Measurements from ENCODE around the gene SPEM1. TPM values are rescaled to one million over a fixed set of nuclear protein-coding genes. Genes with fewer than 3 reads are reported as not detected.

The SPEM1 gene
- total and polyA plus RNA-seq, 2 experiments from 2014 or later, result not detected

DNA sequence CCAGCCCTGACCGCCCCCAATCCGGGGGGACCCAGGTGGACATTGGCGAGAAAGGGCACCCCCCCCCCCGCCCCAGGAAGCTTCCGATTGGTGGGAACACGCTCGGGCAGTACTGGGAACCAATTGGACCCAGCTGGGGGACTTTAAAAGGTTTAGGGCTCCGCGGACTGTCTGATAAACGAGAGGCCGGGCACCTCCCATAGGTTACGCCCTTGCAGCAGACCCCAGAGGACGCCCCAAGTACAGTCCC is 16.5 kb upstream of the SPEM1 start:
- Histone ChIP-seq H3K27me3 (no peaks in the 10 kb centered on the region), H3K4me2 (peak overlapping the region; percentile 86), H4K20me1 (ENCODE audit: insufficient read depth, poor library complexity, severe bottlenecking) (no peaks in the 10 kb centered on the region), H3K36me3 (replicated peaks; ENCODE audit: insufficient read depth, low read depth) (no peaks in the 10 kb centered on the region), H3K9me2 (replicated peaks; ENCODE audit: insufficient read depth) (no peaks in the 10 kb centered on the region), H3K9me3 (ENCODE audit: low read depth) (no peaks in the 10 kb centered on the region), H3K4me3 (peak overlapping the region; percentile 32), H3K27ac (peak overlapping the region; percentile 92), H3K4me1 (ENCODE audit: insufficient read depth) (peaks cover 9% of the 10 kb centered on the region), H3K79me2 (peaks cover 19% of the 10 kb centered on the region), H2AFZ (peak overlapping the region; percentile 2)
- TF ChIP-seq EZH2phosphoT487 (IDR thresholded peaks at IDR 0.05; ENCODE audit: low read depth, severe bottlenecking, unreplicated experiment) (no peak), EZH2 (IDR thresholded peaks at IDR 0.05; ENCODE audit: borderline replicate concordance) (no peak)
- TF ChIP-seq, protein P1, sequence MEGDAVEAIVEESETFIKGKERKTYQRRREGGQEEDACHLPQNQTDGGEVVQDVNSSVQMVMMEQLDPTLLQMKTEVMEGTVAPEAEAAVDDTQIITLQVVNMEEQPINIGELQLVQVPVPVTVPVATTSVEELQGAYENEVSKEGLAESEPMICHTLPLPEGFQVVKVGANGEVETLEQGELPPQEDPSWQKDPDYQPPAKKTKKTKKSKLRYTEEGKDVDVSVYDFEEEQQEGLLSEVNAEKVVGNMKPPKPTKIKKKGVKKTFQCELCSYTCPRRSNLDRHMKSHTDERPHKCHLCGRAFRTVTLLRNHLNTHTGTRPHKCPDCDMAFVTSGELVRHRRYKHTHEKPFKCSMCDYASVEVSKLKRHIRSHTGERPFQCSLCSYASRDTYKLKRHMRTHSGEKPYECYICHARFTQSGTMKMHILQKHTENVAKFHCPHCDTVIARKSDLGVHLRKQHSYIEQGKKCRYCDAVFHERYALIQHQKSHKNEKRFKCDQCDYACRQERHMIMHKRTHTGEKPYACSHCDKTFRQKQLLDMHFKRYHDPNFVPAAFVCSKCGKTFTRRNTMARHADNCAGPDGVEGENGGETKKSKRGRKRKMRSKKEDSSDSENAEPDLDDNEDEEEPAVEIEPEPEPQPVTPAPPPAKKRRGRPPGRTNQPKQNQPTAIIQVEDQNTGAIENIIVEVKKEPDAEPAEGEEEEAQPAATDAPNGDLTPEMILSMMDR (IDR thresholded peaks at IDR 0.05; ENCODE audit: poor library complexity), result no peak
- no peak for DNase-seq (ENCODE audit: low spot score)
- WGBS (ENCODE audit: low lambda C conversion rate, missing lambda C conversion rate), result 0% methylated on average over 9 of the region's 13 CpGs

DNA sequence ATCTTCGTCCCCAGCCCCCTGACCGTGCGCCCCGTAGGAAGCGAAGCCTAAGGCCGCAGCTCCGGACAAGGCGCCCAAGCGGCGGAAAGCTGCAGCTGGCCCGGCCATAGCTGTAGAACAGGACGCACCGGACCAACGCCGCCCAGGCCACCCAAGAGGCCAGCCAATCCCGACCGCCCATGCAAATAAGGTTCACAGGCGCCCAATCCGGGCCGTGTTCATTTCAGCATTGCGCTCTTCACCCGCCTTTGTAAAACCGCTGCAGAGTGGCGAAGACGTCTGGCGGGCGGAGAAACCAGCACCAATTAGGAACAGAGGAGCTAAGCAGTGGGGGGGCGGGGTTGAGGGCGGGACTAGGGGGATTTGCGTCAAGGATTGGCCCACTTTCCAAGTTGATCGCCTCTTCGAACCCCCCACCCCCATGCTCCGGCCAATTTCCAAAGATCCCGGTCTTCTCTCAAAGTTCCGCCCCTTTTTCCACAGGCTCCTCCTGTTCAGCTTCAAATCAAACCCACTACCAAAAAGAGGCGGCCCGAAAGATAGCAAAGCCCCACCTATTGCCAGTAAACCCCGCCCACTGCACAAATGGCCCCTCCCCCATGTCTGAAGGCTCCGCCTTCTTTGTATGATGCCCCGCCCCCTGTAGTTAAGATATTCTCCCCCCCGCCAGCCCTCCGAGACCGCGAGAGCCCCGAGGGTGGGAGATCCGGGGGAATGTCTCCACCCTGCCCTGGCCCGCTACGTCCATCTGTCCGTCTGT is 16.0 kb upstream of the SPEM1 start, which contains the start of gene TMEM256:
Gene TMEM256 (minus strand): TSS at position 121 of the 760 bp plus-strand sequence. CDS start 13 bp downstream, at position 108.
- Histone ChIP-seq H3K4me2 (peak within 1 kb of the TSS; percentile 97), H2AFZ (peak within 1 kb of the TSS; percentile 23), H3K27me3 (no peaks in the 10 kb centered on the region), H3K4me3 (peak within 1 kb of the TSS; percentile 50), H3K4me1 (ENCODE audit: insufficient read depth) (peaks cover 9% of the 10 kb centered on the region), H3K27ac (peak within 1 kb of the TSS; percentile 92), H3K9me3 (ENCODE audit: low read depth) (no peaks in the 10 kb centered on the region), H3K79me2 (peaks cover 19% of the 10 kb centered on the region), H3K36me3 (replicated peaks; ENCODE audit: insufficient read depth, low read depth) (no peaks in the 10 kb centered on the region), H3K9me2 (replicated peaks; ENCODE audit: insufficient read depth) (no peaks in the 10 kb centered on the region), H4K20me1 (ENCODE audit: insufficient read depth, poor library complexity, severe bottlenecking) (no peaks in the 10 kb centered on the region)
- 1% methylated on average over 38 of the region's 49 CpGs for WGBS (ENCODE audit: low lambda C conversion rate, missing lambda C conversion rate)
- peak; percentile 99 for DNase-seq (ENCODE audit: low spot score)
- TF ChIP-seq, protein P1 (IDR thresholded peaks at IDR 0.05; ENCODE audit: poor library complexity), result no peak
- no peak for TF ChIP-seq EZH2phosphoT487 (IDR thresholded peaks at IDR 0.05; ENCODE audit: low read depth, severe bottlenecking, unreplicated experiment)
- no peak for TF ChIP-seq EZH2 (IDR thresholded peaks at IDR 0.05; ENCODE audit: borderline replicate concordance)

DNA sequence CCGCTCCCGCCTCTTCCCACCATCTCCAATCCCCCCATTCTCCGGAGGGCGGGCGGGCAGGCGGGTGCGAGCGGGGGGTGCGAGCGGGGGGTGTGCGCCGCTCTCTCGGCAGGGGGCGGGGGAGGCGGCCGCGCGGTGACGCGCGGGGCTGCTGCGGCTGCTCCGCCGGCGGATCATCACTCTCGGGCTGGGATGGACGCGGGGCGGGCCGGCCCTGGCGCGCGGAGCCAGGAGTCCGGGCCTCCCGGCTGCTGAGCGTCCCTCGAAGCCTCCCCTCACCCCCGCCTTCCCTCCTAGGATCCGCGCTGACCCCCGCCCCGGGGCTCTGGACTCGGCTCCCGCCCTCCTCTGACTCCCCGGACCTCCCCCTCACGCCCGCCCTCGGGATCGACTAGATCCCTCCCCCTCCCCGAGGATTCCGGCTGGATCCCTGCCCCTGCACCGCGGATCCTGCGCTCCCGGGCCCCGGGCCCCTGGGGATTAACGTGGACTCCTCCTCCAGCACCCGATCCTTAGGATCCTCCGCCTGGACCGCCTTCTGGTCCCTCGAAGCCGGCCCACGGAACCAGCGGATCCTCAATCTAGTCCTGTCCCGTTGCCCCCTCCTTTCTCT is 15.3 kb upstream of the SPEM1 start:
- no peaks in the 10 kb centered on the region for H4K20me1 ChIP-seq (ENCODE audit: insufficient read depth, poor library complexity, severe bottlenecking)
- no peaks in the 10 kb centered on the region for H3K36me3 ChIP-seq (replicated peaks; ENCODE audit: insufficient read depth, low read depth)
- peak overlapping the region; percentile 63 for H3K27ac ChIP-seq
- no peaks in the 10 kb centered on the region for H3K9me3 ChIP-seq (ENCODE audit: low read depth)
- 2% methylated on average over 16 of the region's 65 CpGs for WGBS (ENCODE audit: low lambda C conversion rate, missing lambda C conversion rate)
- peak overlapping the region; percentile 23 for H2AFZ ChIP-seq
- H3K4me3 ChIP-seq, result peak overlapping the region; percentile 50
- H3K4me1 ChIP-seq (ENCODE audit: insufficient read depth), result peaks cover 9% of the 10 kb centered on the region
- peaks cover 19% of the 10 kb centered on the region for H3K79me2 ChIP-seq
- H3K27me3 ChIP-seq, result no peaks in the 10 kb centered on the region
- peak overlapping the region; percentile 97 for H3K4me2 ChIP-seq
- no peaks in the 10 kb centered on the region for H3K9me2 ChIP-seq (replicated peaks; ENCODE audit: insufficient read depth)
- DNase-seq (ENCODE audit: low spot score), result no peak
- TF ChIP-seq EZH2phosphoT487 (IDR thresholded peaks at IDR 0.05; ENCODE audit: low read depth, severe bottlenecking, unreplicated experiment) (no peak), EZH2 (IDR thresholded peaks at IDR 0.05; ENCODE audit: borderline replicate concordance) (no peak)
- TF ChIP-seq, protein P1 (IDR thresholded peaks at IDR 0.05; ENCODE audit: poor library complexity), result no peak
